ENCODE measurements around the gene PCED1B.

- TF ChIP-seq POLR2A (IDR thresholded peaks at IDR 0.05; ENCODE audit: borderline replicate concordance, extremely low read depth, insufficient read depth, insufficient read length) (no peak), CTCF (IDR thresholded peaks at IDR 0.05 in 2 of 3, conservative IDR thresholded peaks at IDR 0.05 in 1 of 3; ENCODE audit: borderline replicate concordance in 1 of 3, insufficient read depth in 1 of 3, low read depth in 2 of 3, low read length in 2 of 3) (no peak), YY1 (IDR thresholded peaks at IDR 0.05; ENCODE audit: extremely low read depth, insufficient replicate concordance, low read depth, low read length) (no peak), ATF3 (IDR thresholded peaks at IDR 0.05) (no peak), MAX (IDR thresholded peaks at IDR 0.05) (no peak), ZFX (IDR thresholded peaks at IDR 0.05) (no peak), EZH2phosphoT487 (IDR thresholded peaks at IDR 0.05; ENCODE audit: borderline replicate concordance) (no peak), RAD21 (IDR thresholded peaks at IDR 0.05; ENCODE audit: low read depth) (no peak), POLR2AphosphoS5 (IDR thresholded peaks at IDR 0.05; ENCODE audit: low read depth, low read length) (no peak), ZBTB33 (IDR thresholded peaks at IDR 0.05; ENCODE audit: extremely low read depth, insufficient replicate concordance, low read length) (no peak), REST (IDR thresholded peaks at IDR 0.05; ENCODE audit: low read depth) (no peak), SIN3A (IDR thresholded peaks at IDR 0.05; ENCODE audit: low read depth) (no peak), EZH2 (IDR thresholded peaks at IDR 0.05) (no peak), TCF7L2 (IDR thresholded peaks at IDR 0.05; ENCODE audit: borderline replicate concordance, extremely low read depth, insufficient read depth, insufficient read length) (no peak)
Observed at GRCh38 chr12:47271800-47272239, 192.4 kb downstream of the PCED1B start.

Data from HCT116 (cell line).